Stimulated activated CD8-positive, alpha-beta memory T cell treated with anti-CD3 and anti-CD28 coated beads, Interleukin-4, amount 100 ng/mL, for 48 hours (primary cell): Measurements from ENCODE around the gene BCL2.
"Not testable (repeated sequence)": the region's sequence is repeated elsewhere in the genome, so short reads cannot be mapped to it uniquely, and the experiment has no call there.

Experiments
- DNase-seq: peaks from one replicate; pipeline ENCODE4 v3.0.0-alpha.2; 2020

BCL2 gene

DNA sequence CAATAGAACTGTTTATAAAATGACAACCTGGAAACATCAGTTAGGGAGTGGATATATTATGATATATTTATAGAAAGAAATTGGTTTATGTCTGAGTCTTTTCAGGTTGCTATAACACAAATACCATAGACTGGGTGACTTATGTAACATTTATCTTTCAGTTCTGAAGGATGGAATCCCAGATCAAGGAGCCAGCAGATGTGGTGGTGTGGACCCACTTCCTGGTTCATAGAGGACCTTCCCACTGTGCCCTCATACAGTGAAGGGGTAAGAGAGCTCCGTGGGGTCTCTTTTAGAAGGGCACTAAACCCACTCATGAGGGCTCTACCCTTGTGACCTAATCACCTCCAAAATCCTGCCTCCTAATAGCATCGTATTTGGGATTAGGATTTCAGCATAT lies 86.7 kb downstream of the BCL2 start:
- DNase-seq: no peak

DNA sequence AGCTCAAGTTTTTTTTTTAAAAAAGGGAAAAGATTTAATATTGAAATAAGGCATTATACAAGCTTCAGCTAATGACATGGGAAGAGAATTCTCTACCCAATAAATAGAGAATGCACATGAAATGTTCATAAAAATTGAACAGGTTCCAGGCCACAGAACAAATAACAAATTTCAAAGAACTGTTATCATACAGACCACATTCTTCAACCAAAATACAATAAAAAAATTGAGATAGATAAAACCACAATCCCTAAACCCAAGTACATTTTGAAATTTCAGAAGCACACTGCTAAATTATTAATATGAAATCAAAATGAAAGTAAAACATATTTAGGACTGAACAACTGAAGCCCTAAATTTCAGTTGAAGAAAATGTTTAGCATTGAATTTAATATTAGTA lies 89.6 kb downstream of the BCL2 start:
- DNase-seq: no peak

DNA sequence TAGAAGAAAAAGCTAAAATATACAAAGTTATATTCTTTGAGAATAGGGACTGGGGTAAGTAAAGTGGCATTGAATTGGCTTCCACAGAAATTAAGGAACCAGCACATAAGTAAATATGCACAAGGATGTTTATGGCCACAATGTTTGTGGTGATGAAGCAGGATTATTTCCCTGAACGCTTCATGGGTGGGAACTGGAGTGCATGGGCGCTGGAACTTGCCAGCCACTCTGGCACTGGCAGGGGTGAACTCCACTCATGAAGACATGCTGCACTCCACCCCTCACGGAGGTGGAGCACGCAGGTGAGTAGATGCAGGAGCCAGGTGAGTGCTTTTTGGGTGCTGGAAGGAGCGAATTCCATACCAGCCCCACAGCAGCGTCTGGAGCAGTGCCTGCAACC lies 94.1 kb downstream of the BCL2 start:
- no peak for DNase-seq

DNA sequence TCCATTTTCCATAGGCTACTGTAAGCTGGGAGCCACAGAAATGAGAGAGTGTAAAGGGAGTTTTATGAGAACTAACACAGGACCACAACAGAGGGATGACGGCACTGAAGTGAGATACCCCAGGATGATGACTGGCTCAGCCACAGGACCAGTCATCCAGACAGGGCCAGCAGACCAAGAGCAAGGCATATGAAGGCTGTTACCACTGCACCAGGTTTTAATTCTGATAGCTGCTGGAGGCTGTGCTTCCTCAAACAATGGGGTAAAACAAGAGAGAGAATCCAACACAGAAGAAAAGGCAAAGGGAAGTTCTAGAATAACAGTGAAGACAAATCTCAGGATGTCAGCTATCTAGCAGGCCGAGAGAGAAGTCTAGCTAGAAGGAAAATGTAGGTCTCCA lies 94.9 kb downstream of the BCL2 start:
- DNase-seq: peak; percentile 67

DNA sequence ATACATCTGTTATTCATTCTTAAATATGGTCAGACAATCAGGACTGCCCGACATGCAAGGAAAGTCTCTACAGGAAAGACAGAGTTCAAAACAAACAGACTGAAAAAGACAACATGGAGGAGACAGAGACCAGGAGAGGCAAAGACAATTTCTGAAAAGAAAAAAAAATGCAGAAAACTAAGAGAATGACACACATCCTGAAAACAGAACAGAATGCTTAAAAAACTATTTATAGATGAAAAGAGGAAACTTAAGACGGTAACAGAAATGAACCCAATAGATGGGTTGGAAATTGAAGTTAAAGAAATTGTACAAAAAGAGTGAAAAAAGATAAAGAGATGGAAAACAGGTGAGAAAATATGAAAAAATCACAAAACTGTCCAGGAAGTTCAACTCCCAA lies 95.7 kb downstream of the BCL2 start:
- no peak for DNase-seq

DNA sequence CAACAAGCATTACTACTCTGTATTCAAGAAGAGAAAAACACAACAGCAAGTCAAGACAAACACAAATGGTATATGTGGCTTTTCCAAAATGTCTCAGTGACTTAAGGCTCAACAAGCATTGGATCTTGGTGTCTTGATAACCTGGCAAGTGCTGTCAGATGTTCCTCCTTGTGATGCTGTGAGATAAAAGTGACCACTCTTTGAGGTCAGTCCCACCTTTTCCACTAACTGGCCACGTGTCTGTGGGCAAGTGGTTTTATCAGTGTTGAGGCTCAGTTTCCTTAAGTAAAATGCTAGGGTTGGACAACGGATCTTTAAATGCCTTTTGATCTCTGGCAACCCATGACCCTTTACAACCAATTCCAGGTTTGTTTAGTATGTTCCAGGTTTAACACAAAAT lies 98.7 kb downstream of the BCL2 start:
- no peak for DNase-seq

DNA sequence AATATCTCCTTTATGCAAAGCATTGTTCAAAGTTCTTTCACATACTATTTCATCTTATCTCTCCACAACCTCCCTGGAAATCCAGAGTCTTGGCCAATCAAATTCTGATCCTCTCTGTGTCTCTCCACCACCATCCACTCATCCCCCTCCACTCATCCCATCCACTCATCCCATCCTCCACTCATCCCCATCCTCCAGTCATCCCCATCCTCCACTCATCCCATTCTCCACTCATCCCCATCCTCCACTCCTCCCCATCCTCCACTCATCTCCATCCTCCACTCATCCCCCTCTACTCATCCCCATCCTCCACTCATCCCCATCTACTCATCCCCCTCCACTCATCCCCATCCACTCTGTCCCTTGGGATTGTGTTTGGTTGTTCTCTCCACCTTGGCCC lies 101.1 kb downstream of the BCL2 start:
- no peak for DNase-seq

DNA sequence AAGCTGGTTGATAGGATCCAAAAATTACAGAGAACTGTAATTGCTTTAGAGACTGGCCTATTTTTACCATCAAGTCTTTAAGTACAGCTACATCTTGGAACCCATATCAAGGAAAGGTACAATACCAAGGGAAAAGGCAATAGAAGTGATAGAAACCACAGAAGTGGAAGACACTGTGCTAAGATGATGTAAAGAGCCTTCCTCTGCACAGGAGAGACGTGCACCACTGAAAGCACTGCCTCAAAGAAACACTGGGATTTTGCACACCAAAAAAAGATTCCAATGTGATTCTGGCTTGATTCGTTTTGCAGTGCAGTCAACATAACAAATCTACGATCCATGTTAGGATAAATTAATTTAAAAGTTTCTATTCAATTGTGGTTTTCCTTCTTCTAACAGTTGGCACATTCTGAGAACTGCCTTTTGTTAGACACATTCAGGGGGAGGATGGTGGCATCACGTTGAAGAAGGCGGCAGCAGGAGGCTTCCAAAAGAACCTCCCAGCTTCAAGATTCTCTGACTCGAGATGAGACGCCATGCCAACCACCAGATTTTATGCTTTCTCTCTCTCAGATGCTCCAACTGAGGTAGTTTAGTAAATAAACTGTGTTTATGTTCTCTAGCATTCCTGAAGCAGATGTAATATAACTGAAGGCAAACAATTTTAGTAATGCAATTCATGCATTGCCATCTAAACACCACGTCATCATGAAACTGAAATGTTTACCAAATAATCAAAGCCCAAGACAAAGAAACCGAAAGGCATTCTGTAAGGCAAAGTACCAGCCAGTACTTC lies 102.9 kb downstream of the BCL2 start:
- no peak for DNase-seq

DNA sequence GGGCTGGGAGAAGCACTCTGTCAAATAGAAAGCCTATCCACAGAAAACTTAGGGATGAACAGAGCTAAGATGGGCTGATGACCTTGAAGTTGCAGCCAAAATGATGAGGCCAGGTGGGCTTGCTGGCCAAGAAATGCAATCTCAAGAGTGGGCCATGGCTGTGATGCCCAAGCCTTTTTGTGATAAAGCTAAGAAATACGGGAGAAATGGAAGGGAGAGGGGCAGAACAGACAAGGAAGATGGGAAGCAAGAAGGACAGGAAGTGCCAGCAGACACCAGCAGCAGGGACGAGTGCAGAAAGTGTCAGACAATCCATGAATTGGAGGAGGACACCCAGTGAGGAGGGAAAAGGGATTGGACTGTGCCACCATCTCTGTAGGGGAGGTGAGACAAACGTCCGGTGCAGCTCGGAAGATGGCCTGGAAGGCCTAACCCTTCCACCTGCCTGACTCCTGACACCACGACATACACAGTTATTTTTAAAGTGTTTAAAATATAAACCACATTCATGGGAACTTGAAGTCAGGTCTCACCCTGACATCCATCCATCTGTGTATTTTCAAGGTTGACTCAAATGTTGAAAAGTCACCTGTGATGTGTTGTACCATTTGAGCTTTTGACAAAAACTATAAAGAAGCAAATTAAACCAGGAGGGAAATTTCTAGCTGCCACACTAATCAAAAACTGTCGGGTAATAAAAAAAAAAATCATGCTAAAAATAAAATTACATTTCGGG lies 105.5 kb downstream of the BCL2 start:
- no peak for DNase-seq

DNA sequence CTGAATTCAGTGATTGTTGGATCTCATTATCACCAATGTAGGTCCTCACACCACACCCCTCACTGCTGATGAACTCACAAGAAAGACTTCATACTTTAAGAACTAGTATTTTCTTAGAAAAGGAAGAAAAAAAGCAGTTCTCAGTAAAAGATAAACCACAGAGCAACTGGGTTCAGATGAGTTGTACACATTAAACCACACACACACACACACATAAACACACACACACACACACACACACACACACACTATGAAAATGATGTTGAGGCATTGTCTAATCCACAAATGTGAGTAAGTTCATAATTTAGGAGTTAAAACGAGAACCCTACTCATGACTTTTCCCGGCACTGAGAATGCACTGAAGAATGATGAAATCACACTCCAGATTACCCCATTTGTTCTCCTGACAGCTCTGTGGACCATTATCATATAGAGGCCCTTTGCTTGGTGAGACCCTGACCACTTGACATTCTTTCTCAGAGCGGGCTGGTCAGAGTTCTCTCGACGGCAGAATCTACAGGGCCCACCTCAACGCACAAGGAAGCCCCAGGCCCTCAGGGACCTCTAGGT lies 106.2 kb downstream of the BCL2 start:
- no peak for DNase-seq

DNA sequence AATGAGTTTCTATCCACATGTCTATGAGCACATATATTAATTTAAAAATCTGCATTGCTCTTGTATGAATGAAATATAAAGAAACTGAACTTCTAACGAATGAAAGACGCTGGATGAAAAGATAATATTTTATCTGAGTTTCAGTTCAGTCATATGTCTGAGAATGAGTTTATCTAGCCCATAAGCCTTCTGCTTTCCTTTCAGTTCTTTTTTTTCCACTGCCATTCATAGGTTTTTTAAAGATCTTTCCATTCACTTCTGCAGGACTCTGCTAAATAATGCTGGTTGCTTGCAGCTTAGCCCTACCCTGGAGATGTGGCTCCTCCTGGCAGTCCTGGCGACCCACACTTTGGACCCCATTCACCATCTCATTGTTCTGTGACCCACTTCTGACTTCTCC lies 109.0 kb downstream of the BCL2 start:
- no peak for DNase-seq

DNA sequence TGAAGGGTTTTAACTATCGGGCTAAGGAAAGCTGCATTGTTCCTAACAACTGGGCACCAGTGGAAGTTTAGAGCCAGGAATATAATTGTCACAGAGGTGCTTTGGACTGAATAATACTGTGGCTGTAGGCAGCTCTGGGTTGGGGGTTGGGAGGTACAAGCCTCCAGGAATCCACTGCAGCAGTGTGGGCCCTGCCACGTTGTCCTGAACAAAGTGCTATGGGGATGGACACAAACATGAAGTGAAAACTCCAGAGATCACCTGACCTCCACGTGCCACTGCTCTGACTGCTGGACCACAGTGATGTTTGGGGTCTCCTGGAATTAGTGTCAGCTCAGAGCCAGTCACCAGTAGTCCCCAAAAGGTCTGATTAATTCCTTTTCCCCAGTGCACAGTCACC lies 110.9 kb downstream of the BCL2 start:
- DNase-seq: no peak

DNA sequence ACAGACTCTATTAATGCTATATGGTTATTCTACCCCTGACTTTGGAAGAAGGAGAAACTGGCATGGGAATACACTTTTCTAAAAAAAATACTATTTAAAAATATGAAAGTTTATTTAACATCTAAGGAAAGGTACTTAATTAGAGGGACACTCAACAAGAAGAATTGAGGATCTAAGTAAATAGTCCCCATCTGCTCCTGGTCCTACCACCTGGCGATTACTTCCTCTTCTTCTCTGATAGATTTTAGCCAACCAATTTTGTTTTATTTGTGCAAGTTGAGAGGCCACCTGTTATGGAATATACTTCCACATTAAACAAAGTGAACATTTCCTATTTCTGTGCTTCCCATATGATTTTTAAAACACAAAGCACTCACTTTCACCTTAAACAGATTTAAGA lies 111.7 kb downstream of the BCL2 start:
- no peak for DNase-seq

DNA sequence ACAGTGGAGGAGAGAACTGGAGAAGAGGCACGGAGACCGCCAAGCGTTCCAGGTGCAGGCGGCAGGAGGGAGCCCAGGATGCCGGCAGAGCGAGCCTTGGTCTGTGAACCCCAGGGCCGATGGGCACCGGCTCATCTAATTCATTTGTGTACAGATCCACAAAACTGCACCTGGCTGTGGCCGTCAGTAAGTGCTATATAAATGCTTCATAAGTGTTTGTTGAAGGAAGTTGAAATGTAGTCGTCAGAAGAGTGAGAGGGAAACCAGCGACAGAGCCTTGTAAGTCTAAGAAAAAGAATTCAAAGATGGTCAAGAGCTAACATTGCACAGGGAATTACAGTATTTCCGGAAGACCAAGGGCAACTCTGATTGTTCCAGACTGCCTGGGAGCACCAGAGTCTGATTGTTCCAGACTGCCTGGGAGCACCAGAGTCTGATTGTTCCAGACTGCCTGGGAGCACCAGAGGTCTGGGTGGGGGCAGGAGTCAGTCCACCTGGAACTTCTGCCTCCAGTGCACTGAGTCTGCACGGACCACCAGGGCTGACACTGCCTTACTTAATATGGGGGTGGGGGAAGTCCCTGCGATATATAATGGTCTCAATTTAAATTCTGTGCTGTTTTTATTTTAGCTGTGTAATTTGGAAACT lies 112.3 kb downstream of the BCL2 start:
- no peak for DNase-seq

DNA sequence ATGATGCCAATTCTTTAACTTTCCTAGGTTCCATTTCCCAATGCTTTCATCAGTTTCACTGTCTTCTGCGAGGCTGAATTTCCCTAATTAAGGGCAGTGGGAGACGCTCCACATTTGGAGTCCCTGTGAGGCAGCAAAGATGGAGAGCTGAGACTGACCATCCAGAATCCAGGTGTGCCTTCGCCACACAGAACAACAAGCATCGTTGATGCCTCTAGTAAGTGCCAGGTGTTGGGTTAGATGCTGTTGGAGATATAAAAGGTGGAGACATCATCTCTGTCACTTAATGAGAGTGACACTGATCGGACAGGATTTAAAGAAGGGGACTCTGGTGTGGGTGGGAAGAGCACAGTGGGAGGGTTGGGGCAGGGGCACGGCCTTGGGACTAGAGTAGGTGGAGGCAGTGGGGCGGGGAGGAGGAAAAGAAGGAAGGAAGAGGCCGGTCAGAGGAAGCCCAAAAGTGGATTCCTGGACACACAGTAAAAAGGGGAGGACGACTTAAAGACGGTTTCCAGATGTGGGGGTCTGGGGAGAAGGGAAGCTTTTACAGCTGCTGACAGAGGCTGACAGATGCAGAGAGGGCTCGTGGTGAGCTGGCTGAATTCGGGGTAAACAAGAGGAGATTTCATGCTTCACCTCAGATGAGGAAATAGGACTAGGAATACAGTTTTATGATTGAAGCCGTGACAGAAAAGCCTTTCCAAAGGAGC lies 113.0 kb downstream of the BCL2 start:
- no peak for DNase-seq

DNA sequence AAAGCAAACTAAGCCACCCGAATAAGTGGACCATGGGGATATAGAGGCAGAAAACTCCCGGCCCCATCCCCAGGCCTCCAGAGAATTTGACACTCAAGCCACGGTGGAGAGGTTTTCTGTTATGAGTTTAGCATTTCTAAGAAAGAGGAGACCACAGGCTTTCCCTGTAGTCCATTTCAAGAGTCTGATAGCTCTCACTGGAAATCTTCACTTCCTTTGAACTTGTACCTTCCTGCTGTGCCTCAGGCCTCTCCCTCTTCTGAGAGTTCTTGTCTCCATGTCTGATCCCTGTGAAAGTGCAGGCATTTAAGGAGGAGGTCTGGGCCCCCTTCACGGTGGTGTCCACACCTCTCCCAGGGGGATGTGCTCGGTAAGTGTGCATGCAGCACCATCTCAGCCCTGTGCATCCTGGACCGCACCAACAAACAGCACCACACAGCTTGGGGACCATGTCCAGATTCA lies 113.7 kb downstream of the BCL2 start:
- no peak for DNase-seq

DNA sequence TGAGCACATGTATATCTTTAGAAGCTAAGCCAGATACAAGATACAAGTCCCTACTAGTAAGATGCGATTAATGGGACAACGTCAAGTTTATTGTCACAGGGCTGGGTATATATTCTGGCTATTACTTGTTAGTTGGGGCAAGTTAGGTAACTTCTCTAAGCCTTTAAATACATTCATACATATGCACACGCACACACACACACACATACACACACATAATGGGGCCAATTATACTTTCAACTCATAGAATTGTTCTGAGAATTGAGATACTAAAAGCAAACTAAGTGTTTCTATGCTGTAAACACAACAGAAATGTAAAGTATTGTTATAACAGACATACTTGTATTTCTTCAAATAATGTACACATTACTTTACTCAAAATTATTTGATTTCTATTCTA lies 116.1 kb downstream of the BCL2 start:
- no peak for DNase-seq

DNA sequence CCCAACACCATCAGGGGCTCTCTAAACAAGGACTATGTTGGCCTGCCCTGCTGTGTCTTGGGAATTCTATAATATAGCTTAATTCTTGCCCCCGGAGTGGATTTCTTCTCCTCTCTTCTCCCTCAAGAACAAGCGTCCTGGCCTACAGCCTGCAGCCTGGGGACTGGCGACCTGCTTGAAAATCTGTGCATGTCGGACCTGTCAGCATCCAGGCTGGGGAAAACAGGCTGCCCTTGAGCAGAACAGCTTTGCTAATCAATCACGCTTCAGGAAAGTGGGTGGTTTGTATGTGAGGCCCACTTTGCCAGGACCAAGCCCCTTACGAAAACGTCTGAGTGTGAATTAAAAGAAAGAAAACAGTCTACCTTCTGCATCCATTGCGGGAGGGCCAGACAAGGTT lies 116.7 kb downstream of the BCL2 start:
- no peak for DNase-seq

DNA sequence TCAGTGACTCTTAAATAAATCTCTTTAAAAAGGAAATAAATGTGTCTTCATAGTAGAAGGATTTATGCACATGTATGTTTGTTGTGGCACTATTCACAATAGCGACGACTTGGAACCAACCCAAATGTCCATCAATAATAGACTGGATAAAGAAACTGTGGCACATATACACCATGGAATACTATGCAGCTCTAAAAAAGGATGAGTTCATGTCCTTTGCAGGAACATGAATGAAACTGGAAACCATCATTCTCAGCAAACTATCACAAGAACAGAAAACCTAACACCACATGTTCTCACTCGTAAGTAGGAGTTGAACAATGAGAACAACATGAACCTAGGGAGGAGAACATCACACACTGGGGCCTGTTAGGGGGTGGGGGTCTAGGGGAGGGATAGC lies 118.1 kb downstream of the BCL2 start:
- not testable (repeated sequence) for DNase-seq

DNA sequence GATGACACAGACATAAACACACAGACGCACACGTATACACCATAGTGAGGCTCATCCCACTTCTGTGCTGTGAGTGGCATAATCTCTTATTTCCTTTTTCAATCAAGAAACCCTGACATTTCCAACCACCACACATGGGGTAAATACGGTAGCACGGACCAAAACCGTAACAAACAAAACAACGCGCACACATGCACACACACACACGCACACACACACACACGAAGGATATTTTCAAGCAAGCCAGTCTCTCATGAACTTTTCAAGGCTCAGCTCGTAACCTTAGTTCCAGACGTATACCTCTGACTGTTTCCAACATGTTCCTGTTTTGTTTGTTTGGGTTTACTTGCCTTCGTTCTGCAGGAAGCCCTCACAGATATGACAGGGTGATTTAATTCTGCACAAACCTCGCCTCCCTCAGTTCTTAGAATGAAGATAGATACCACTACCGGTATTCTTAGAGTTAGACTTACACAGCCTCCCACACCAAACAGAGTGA lies 119.8 kb downstream of the BCL2 start:
- no peak for DNase-seq

DNA sequence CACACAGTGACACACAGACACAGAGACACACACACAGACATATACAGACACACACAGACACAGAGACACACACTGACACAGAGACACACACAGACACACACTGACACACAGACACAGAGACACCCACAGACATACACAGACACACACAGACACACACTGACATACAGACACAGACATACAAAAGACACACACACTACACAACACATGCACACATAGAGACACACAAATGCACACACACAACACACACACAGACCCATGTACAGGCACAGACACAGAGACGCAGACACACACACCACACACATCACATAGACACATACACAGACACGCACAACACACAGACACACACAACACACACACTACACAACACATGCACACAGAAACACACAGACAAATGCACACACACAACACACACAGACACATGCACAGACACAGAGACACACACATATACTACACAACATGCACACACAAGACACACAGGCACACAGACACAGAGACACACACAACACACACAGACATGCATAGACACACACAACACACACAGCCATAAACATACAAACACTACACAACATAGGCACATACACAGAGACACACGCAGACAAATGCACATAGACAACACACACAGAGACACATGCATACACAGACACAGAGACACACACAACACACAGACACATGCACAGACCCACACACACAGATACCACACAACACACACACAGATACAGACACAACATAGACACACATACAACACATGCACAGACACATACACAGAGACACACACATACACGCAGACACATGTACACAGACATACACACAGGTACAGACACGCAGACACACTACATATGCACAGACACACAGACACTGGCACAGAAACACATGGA lies 120.5 kb downstream of the BCL2 start:
- DNase-seq: no peak
